GM23338 (cell line): ENCODE measurements around the gene ELL2. TPM values are rescaled to one million over a fixed set of nuclear protein-coding genes. Genes with fewer than 3 reads are reported as not detected.

Experiments used
- ATAC-seq: fragments of 200-7000 bp; cut with Tn5 transposase; 3 replicates; pipeline ENCODE4 v1.9.1; 2020
- DNase-seq: peaks from one replicate; pipeline ENCODE4 v3.0.0-alpha.2; 2015; ENCODE audit warnings: low spot score
- H2AFZ ChIP-seq: fragments of 200-600 bp; sonication (generic); 2 replicates; pipeline ENCODE4 v1.8.0; 2016; ENCODE audit warnings: antibody characterized with exemption, mild to moderate bottlenecking, moderate library complexity
- H3F3A ChIP-seq: fragments of 200-600 bp; sonication (generic); replicated peaks from 2 replicates; pipeline ENCODE4 v1.8.0; 2017; ENCODE audit warnings: antibody characterized with exemption, mixed run types, low read depth
- H3K27ac ChIP-seq: fragments of 200-600 bp; sonication (generic); 2 replicates; pipeline ENCODE4 v1.6.1; 2016; ENCODE audit warnings: low read depth
- H3K27me3 ChIP-seq: fragments of 200-600 bp; sonication (generic); 2 replicates; pipeline ENCODE4 v1.8.0; 2016; ENCODE audit warnings: mild to moderate bottlenecking, mixed run types, moderate library complexity; ENCODE audit not compliant: insufficient read depth
- H3K36me3 ChIP-seq: fragments of 200-600 bp; sonication (generic); 2 replicates; pipeline ENCODE4 v1.8.0; 2016; ENCODE audit warnings: mild to moderate bottlenecking; ENCODE audit not compliant: insufficient read depth
- H3K4me1 ChIP-seq: fragments of 200-600 bp; sonication (generic); 2 replicates; pipeline ENCODE4 v1.8.0; 2016; ENCODE audit warnings: mild to moderate bottlenecking, moderate library complexity; ENCODE audit not compliant: insufficient read depth
- H3K4me2 ChIP-seq: fragments of 200-600 bp; sonication (generic); 2 replicates; pipeline ENCODE4 v1.7.1; 2017; ENCODE audit warnings: mixed run types
- H3K4me3 ChIP-seq: fragments of 200-600 bp; sonication (generic); 2 replicates; pipeline ENCODE4 v1.6.1; 2016; ENCODE audit warnings: mixed run types
- H3K79me2 ChIP-seq: fragments of 200-600 bp; sonication (generic); replicated peaks from 2 replicates; pipeline ENCODE4 v1.8.0; 2017; ENCODE audit warnings: mild to moderate bottlenecking; ENCODE audit not compliant: insufficient read depth
- H3K9me2 ChIP-seq: fragments of 200-600 bp; sonication (generic); 2 replicates; pipeline ENCODE4 v1.8.0; 2017; ENCODE audit not compliant: insufficient read depth
- H4K20me1 ChIP-seq: fragments of 200-600 bp; sonication (generic); replicated peaks from 2 replicates; pipeline ENCODE4 v1.8.0; 2017; ENCODE audit warnings: mild to moderate bottlenecking; ENCODE audit not compliant: insufficient read depth
- H3K27ac Mint-ChIP-seq: 2 replicates; pipeline ENCODE4 v1.8.0; 2020; ENCODE audit warnings: inconsistent platforms, mild to moderate bottlenecking, moderate library complexity, mixed read lengths
- H3K27me3 Mint-ChIP-seq: 3 replicates; pipeline ENCODE4 v1.8.0; 2022; ENCODE audit warnings: low read depth, mild to moderate bottlenecking, moderate library complexity, mixed read lengths, inconsistent platforms; ENCODE audit not compliant: insufficient read depth, poor library complexity
- H3K36me3 Mint-ChIP-seq: 3 replicates; pipeline ENCODE4 v1.8.0; 2021; ENCODE audit warnings: low read depth, mild to moderate bottlenecking, inconsistent platforms, moderate library complexity, mixed read lengths
- H3K4me1 Mint-ChIP-seq: 3 replicates; pipeline ENCODE4 v1.8.0; 2020; ENCODE audit warnings: mild to moderate bottlenecking, inconsistent platforms, mixed read lengths
- H3K4me3 Mint-ChIP-seq: 3 replicates; pipeline ENCODE4 v1.8.0; 2021; ENCODE audit warnings: moderate library complexity, mild to moderate bottlenecking, inconsistent platforms, mixed read lengths
- H3K9me3 Mint-ChIP-seq: 3 replicates; pipeline ENCODE4 v1.8.0; 2020; ENCODE audit warnings: moderate library complexity, mild to moderate bottlenecking, inconsistent platforms, mixed read lengths
- CREB1 ChIP-seq: fragments of 250-450 bp; sonication (Bioruptor Pico); IDR thresholded peaks from 2 replicates; pipeline ENCODE4 v1.5.0; 2020; ENCODE audit warnings: low read depth, mild to moderate bottlenecking, moderate library complexity
- CTCF ChIP-seq, 2 experiments: fragments of 200-600 bp in 1 of 2; sonication (generic) in 1 of 2; conservative IDR thresholded peaks; 2 replicates each; pipeline versions ENCODE4 v1.5.1 to v1.6.1; 2016 to 2017; ENCODE audit warnings: antibody characterized with exemption in 2 of 2, low read depth in 2 of 2, mild to moderate bottlenecking in 2 of 2, moderate library complexity in 1 of 2
- ETS1 ChIP-seq: IDR thresholded peaks from 2 replicates; pipeline ENCODE4 v1.6.1; 2016; ENCODE audit warnings: antibody characterized with exemption
- EZH2 ChIP-seq: fragments of 200-600 bp; sonication (generic); IDR thresholded peaks from one replicate; pipeline ENCODE4 v1.8.0; 2017; ENCODE audit warnings: antibody characterized with exemption, mild to moderate bottlenecking, low read depth; ENCODE audit not compliant: unreplicated experiment
- EZH2phosphoT487 ChIP-seq: fragments of 200-600 bp; sonication (generic); IDR thresholded peaks from one replicate; pipeline ENCODE4 v1.8.1; 2018; ENCODE audit warnings: antibody characterized with exemption; ENCODE audit not compliant: unreplicated experiment
- JUNB ChIP-seq: IDR thresholded peaks from one replicate; pipeline ENCODE4 v1.6.1; 2016; ENCODE audit warnings: antibody characterized with exemption; ENCODE audit not compliant: unreplicated experiment
- NANOG ChIP-seq: IDR thresholded peaks from 2 replicates; pipeline ENCODE4 v1.6.1; 2016; ENCODE audit warnings: antibody characterized with exemption, borderline replicate concordance
- POLR2AphosphoS5 ChIP-seq: IDR thresholded peaks from 2 replicates; pipeline ENCODE4 v1.6.1; 2016; ENCODE audit warnings: antibody characterized with exemption, low read depth
- REST ChIP-seq: IDR thresholded peaks from one replicate; pipeline ENCODE4 v1.6.1; 2018; ENCODE audit warnings: antibody characterized with exemption; ENCODE audit not compliant: unreplicated experiment
- STAT1 ChIP-seq: IDR thresholded peaks from one replicate; pipeline ENCODE4 v1.6.1; 2016; ENCODE audit warnings: antibody characterized with exemption; ENCODE audit not compliant: unreplicated experiment
- ZNF114 ChIP-seq: fragments of 250-450 bp; sonication (Bioruptor Pico); IDR thresholded peaks from 2 replicates; pipeline ENCODE4 v1.5.0; 2020; ENCODE audit warnings: mild to moderate bottlenecking, moderate library complexity
- ZNF331 ChIP-seq: fragments of 250-450 bp; sonication (Bioruptor Pico); IDR thresholded peaks from 2 replicates; pipeline ENCODE4 v1.5.0; 2020; ENCODE audit warnings: low read depth, mild to moderate bottlenecking, moderate library complexity
- ZNF462 ChIP-seq: fragments of 250-450 bp; sonication (Bioruptor Pico); IDR thresholded peaks from 2 replicates; pipeline ENCODE4 v1.5.0; 2020; ENCODE audit warnings: mild to moderate bottlenecking, moderate library complexity
- polyA plus RNA-seq: library from polyadenylated mRNA; unstranded; fragments of >200 nt; fragmentation: Nextera tagmentation; extraction: Ambion mirVana; gene quantifications from 2 replicates; pipeline ENCODE4 v1.2.1, GENCODE V29; 2016
- total RNA-seq: library from RNA; depleted of rRNA; stranded (reverse); fragments of >200 nt; shearing (Covaris generic); gene quantifications from 2 replicates; pipeline ENCODE4 v1.2.3, GENCODE V29; 2014

ELL2 gene
- total and polyA plus RNA-seq, 2 experiments from 2014 or later = 7.4 to 32.6 TPM

GRCh38 chr5:95983509-95983908, 21.9 kb upstream of the ELL2 start:
- no peaks in the 10 kb centered on the region for H3K27me3 ChIP-seq
- H3K4me3 Mint-ChIP-seq = no peak overlapping the region
- H3F3A ChIP-seq = no peaks in the 10 kb centered on the region
- no peaks in the 10 kb centered on the region for H3K9me2 ChIP-seq
- no peaks in the 10 kb centered on the region for H3K79me2 ChIP-seq
- no peaks in the 10 kb centered on the region for H3K9me3 Mint-ChIP-seq
- ATAC-seq = no peak
- no peak overlapping the region for H3K4me2 ChIP-seq
- H3K4me3 ChIP-seq = no peak overlapping the region
- TF ChIP-seq ZNF462 (CRISPR knock-in tag) (no peak), CTCF (conservative IDR thresholded peaks at IDR 0.05; ENCODE audit: low read depth in 2 of 2) (no peak), POLR2AphosphoS5 (no peak), REST (no peak), NANOG (no peak), ZNF114 (CRISPR knock-in tag) (no peak), ZNF331 (CRISPR knock-in tag) (no peak), EZH2 (no peak), STAT1 (no peak), JUNB (no peak), EZH2phosphoT487 (no peak), ETS1 (no peak), CREB1 (CRISPR knock-in tag) (no peak)
- H3K36me3 ChIP-seq = no peaks in the 10 kb centered on the region
- H2AFZ ChIP-seq = no peak overlapping the region
- no peaks in the 10 kb centered on the region for H3K27me3 Mint-ChIP-seq
- no peak overlapping the region for H3K27ac ChIP-seq
- H3K36me3 Mint-ChIP-seq = no peaks in the 10 kb centered on the region
- DNase-seq = no peak
- H3K4me1 Mint-ChIP-seq = peaks cover 2% of the 10 kb centered on the region; the same call in 1 of the 3 replicates
- H3K4me1 ChIP-seq = no peaks in the 10 kb centered on the region
- no peak overlapping the region for H3K27ac Mint-ChIP-seq
- H4K20me1 ChIP-seq = no peaks in the 10 kb centered on the region
